GM18508 (cell line): ENCODE measurements around the gene ADM.

Experiments used
- ATAC-seq: cut with Tn5 transposase; IDR thresholded peaks from one replicate; pipeline ENCODE4 v1.9.1; 2021; ENCODE audit warnings: moderate number of reproducible peaks; ENCODE audit not compliant: insufficient read depth, unreplicated experiment

Gene ADM

DNA sequence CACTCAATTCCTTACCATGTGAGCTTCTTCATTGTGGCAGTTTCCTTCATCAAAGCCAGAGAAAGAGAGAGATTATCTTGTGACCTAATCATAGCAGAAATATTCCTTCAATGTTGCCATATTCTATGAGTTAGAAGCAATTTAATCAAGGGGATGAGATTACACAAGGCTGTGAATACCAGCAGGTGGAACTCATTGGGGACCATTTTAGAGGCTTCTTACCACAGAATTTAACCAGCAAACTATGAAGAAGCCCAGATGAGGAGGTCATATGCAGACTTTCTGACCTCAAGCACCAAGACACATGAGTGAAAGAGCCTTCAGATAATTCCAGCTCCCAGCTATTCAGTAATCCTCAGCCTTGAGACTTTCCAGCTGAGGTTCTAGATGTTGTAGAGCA, 51.3 kb downstream of the ADM start:
- no peak for ATAC-seq
